Measurements from ENCODE around the gene SCLT1. TPM values are rescaled to one million over a fixed set of nuclear protein-coding genes. Genes with fewer than 3 reads are reported as not detected.
A peak's percentile ranks its signal among the peaks of the same experiment; 100 is the strongest.
"Not testable (repeated sequence)": the region's sequence is repeated elsewhere in the genome, so short reads cannot be mapped to it uniquely, and the experiment has no call there.

The SCLT1 gene
- total RNA-seq: 10 to 100 TPM; 10.3 to 42.7 (median 17.4) TPM

- 0 to 1% (median 0%) methylated on average over 5 to 18 of the region's 57 CpGs; no CpG with 5 or more reads in 4 of the 10 experiments for WGBS, 10 experiments
- Histone ChIP-seq H3K4me1 (replicated peaks in 1 of 2) (peaks cover 3 to 25% of the 10 kb centered on the region in 2 donors), H3K27ac (peak within 1 kb of the TSS; percentile 69 to 79), H3K4me3 (peak within 1 kb of the TSS; percentile 58 to 92 (median 81))
- ATAC-seq (replicated peaks in 6 of 8): peak; percentile 92 to 99 (median 97)
- in situ Hi-C loops (cut with MboI; ENCODE audit: low pct_unique_long_range_greater_than_20kb in 2 of 9, low sequenced_read_pairs in 9 of 9, unreplicated experiment in 9 of 9): no loop called here
These were observed at the start of gene SCLT1 for GRCh38 chr4:129093191-129093920. Gene SCLT1, minus strand, starts transcription at chr4:129093539. Its CDS starts 436 bp downstream, at chr4:129093103.

- WGBS, 10 experiments: 0 to 100% (median 82%) methylated on average over 2 of the region's 2 CpGs; no CpG with 5 or more reads in 1 of the 10 experiments
- peak in 1 of 8 experiments; percentile 31 for ATAC-seq (replicated peaks in 6 of 8)
- Histone ChIP-seq H3K27ac (no peak overlapping the region), H3K4me1 (replicated peaks in 1 of 2) (peaks cover 0 to 4% of the 10 kb centered on the region in 2 donors), H3K4me3 (no peak overlapping the region)
- in situ Hi-C loops (cut with MboI; ENCODE audit: low pct_unique_long_range_greater_than_20kb in 2 of 9, low sequenced_read_pairs in 9 of 9, unreplicated experiment in 9 of 9): no loop called here
These were observed 47.2 kb upstream of the SCLT1 start for GRCh38 chr4:129140521-129140920.

- in situ Hi-C loops (cut with MboI; ENCODE audit: low pct_unique_long_range_greater_than_20kb in 2 of 9, low sequenced_read_pairs in 9 of 9, unreplicated experiment in 9 of 9): no loop called here
- peak in 5 of 8 experiments; percentile 74 to 97 (median 81) for ATAC-seq (replicated peaks in 6 of 8)
- WGBS, 10 experiments: 0 to 100% (median 67%) methylated on average over 1 to 5 of the region's 6 CpGs; no CpG with 5 or more reads in 3 of the 10 experiments
- Histone ChIP-seq H3K27ac (no peak overlapping the region), H3K4me1 (replicated peaks in 1 of 2) (peaks cover 0 to 4% of the 10 kb centered on the region in 2 donors), H3K4me3 (no peak overlapping the region)
These were observed 45.6 kb upstream of the SCLT1 start for GRCh38 chr4:129138810-129139496.

- peaks cover 0 to 4% of the 10 kb centered on the region in 2 donors for H3K4me1 ChIP-seq (replicated peaks in 1 of 2)
- in situ Hi-C loops (cut with MboI; ENCODE audit: low pct_unique_long_range_greater_than_20kb in 2 of 9, low sequenced_read_pairs in 9 of 9, unreplicated experiment in 9 of 9): no loop called here
- no peak for ATAC-seq (replicated peaks in 6 of 8)
- no peak overlapping the region for H3K27ac ChIP-seq
- H3K4me3 ChIP-seq: no peak overlapping the region
- WGBS, 10 experiments: 80 to 100% (median 97%) methylated on average over 1 to 4 of the region's 8 CpGs; no CpG with 5 or more reads in 5 of the 10 experiments
These were observed 43.1 kb upstream of the SCLT1 start for GRCh38 chr4:129136433-129136832.

- in situ Hi-C loops (cut with MboI; ENCODE audit: low pct_unique_long_range_greater_than_20kb in 2 of 9, low sequenced_read_pairs in 9 of 9, unreplicated experiment in 9 of 9): no loop called here
- no peak overlapping the region for H3K4me3 ChIP-seq
- no peak overlapping the region for H3K27ac ChIP-seq
- WGBS, 10 experiments: 67 to 100% (median 83%) methylated on average over 1 to 2 of the region's 2 CpGs; no CpG with 5 or more reads in 4 of the 10 experiments
- no peaks in the 10 kb centered on the region for H3K4me1 ChIP-seq (replicated peaks in 1 of 2)
- ATAC-seq (replicated peaks in 6 of 8): no peak
These were observed 38.0 kb upstream of the SCLT1 start for GRCh38 chr4:129131343-129131742.

GRCh38 chr4:129129143-129129542, 35.8 kb upstream of the SCLT1 start:
- ATAC-seq (replicated peaks in 6 of 8): no peak
- H3K27ac ChIP-seq: no peak overlapping the region
- 29 to 100% (median 80%) methylated on average over 1 to 2 of the region's 2 CpGs; no CpG with 5 or more reads in 6 of the 10 experiments for WGBS, 10 experiments
- no peak overlapping the region for H3K4me3 ChIP-seq
- in situ Hi-C loops (cut with MboI; ENCODE audit: low pct_unique_long_range_greater_than_20kb in 2 of 9, low sequenced_read_pairs in 9 of 9, unreplicated experiment in 9 of 9): no loop called here
- no peaks in the 10 kb centered on the region for H3K4me1 ChIP-seq (replicated peaks in 1 of 2)

- 20 to 100% (median 83%) methylated on average over 1 to 2 of the region's 5 CpGs; no CpG with 5 or more reads in 6 of the 10 experiments for whole genome bisulfite sequencing, 10 experiments
- ATAC-seq (replicated peaks in 6 of 8); in situ Hi-C loops (cut with MboI; ENCODE audit: low pct_unique_long_range_greater_than_20kb in 2 of 9, low sequenced_read_pairs in 9 of 9, unreplicated experiment in 9 of 9); H3K4me1 ChIP-seq (replicated peaks in 1 of 2); H3K4me3 ChIP-seq; H3K27ac ChIP-seq: not testable (repeated sequence)
These were observed 33.3 kb upstream of the SCLT1 start for GRCh38 chr4:129126614-129127013.

- Histone ChIP-seq H3K27ac (no peak overlapping the region), H3K4me3 (no peak overlapping the region), H3K4me1 (replicated peaks in 1 of 2) (no peaks in the 10 kb centered on the region)
- 60 to 80% methylated on average over 1 to 2 of the region's 5 CpGs; no CpG with 5 or more reads in 8 of the 10 experiments for WGBS, 10 experiments
- in situ Hi-C loops (cut with MboI; ENCODE audit: low pct_unique_long_range_greater_than_20kb in 2 of 9, low sequenced_read_pairs in 9 of 9, unreplicated experiment in 9 of 9): no loop called here
- ATAC-seq (replicated peaks in 6 of 8): no peak
These were observed 24.4 kb upstream of the SCLT1 start for GRCh38 chr4:129117705-129118104.

- no peak overlapping the region for H3K4me3 ChIP-seq
- WGBS, 10 experiments: 20 to 100% (median 60%) methylated on average over 1 of the region's 1 CpG; no CpG with 5 or more reads in 5 of the 10 experiments
- peak in 4 of 8 experiments; percentile 39 to 72 (median 52) for ATAC-seq (replicated peaks in 6 of 8)
- no peak overlapping the region for H3K27ac ChIP-seq
- no peaks in the 10 kb centered on the region for H3K4me1 ChIP-seq (replicated peaks in 1 of 2)
- in situ Hi-C loops (cut with MboI; ENCODE audit: low pct_unique_long_range_greater_than_20kb in 2 of 9, low sequenced_read_pairs in 9 of 9, unreplicated experiment in 9 of 9): no loop called here
These were observed 20.6 kb upstream of the SCLT1 start for GRCh38 chr4:129113919-129114318.

- H3K4me1 ChIP-seq (replicated peaks in 1 of 2): no peaks in the 10 kb centered on the region
- in situ Hi-C loops (cut with MboI; ENCODE audit: low pct_unique_long_range_greater_than_20kb in 2 of 9, low sequenced_read_pairs in 9 of 9, unreplicated experiment in 9 of 9): no loop called here
- ATAC-seq (replicated peaks in 6 of 8): peak in 4 of 8 experiments; percentile 44 to 84 (median 63)
- no peak overlapping the region for H3K27ac ChIP-seq
- no peak overlapping the region for H3K4me3 ChIP-seq
- whole genome bisulfite sequencing, 10 experiments: 0 to 56% (median 11%) methylated on average over 1 of the region's 1 CpG
These were observed 20.1 kb upstream of the SCLT1 start for GRCh38 chr4:129113434-129113833.

- Histone ChIP-seq H3K4me3 (no peak overlapping the region), H3K4me1 (replicated peaks in 1 of 2) (no peaks in the 10 kb centered on the region), H3K27ac (no peak overlapping the region)
- in situ Hi-C loops (cut with MboI; ENCODE audit: low pct_unique_long_range_greater_than_20kb in 2 of 9, low sequenced_read_pairs in 9 of 9, unreplicated experiment in 9 of 9): no loop called here
- ATAC-seq (replicated peaks in 6 of 8): no peak
These were observed 18.6 kb upstream of the SCLT1 start for GRCh38 chr4:129111919-129112318.

GRCh38 chr4:129110931-129111330, 17.6 kb upstream of the SCLT1 start:
- no peak overlapping the region for H3K4me3 ChIP-seq
- H3K4me1 ChIP-seq (replicated peaks in 1 of 2): no peaks in the 10 kb centered on the region
- H3K27ac ChIP-seq: no peak overlapping the region
- no peak for ATAC-seq (replicated peaks in 6 of 8)
- in situ Hi-C loops (cut with MboI; ENCODE audit: low pct_unique_long_range_greater_than_20kb in 2 of 9, low sequenced_read_pairs in 9 of 9, unreplicated experiment in 9 of 9): no loop called here
- 44 to 100% (median 81%) methylated on average over 1 to 3 of the region's 3 CpGs for WGBS, 10 experiments

- no peak overlapping the region for H3K27ac ChIP-seq
- no peak overlapping the region for H3K4me3 ChIP-seq
- WGBS, 10 experiments: 78 to 100% (median 88%) methylated on average over 1 to 3 of the region's 3 CpGs
- in situ Hi-C loops (cut with MboI; ENCODE audit: low pct_unique_long_range_greater_than_20kb in 2 of 9, low sequenced_read_pairs in 9 of 9, unreplicated experiment in 9 of 9): no loop called here
- no peak for ATAC-seq (replicated peaks in 6 of 8)
- H3K4me1 ChIP-seq (replicated peaks in 1 of 2): no peaks in the 10 kb centered on the region
These were observed 16.9 kb upstream of the SCLT1 start for GRCh38 chr4:129109965-129110824.
